Left colon (tissue), 2 donors: ENCODE results near the gene RIPK4. TPM values are rescaled to one million over a fixed set of nuclear protein-coding genes. Genes with fewer than 3 reads are reported as not detected.

Source experiments
- ATAC-seq: fragments of 200-7000 bp; cut with Tn5 transposase; one replicate; pipeline ENCODE4 v1.9.1; 2020; ENCODE audit warnings: mild to moderate bottlenecking, moderate library complexity
- DNase-seq, 2 donors: peaks; one replicate each; pipeline ENCODE4 v3.0.0-alpha.2; 2020
- intact Hi-C, 2 donors: fragments of 100-400 bp; cut with DNase I in 1 of 2; cut with micrococcal nuclease in 1 of 2; formaldehyde crosslinking; loops; one replicate each; pipeline versions ENCODE4 v1.11.2 to v1.14.0; 2022; cut with DNase I, micrococcal nuclease
- total RNA-seq, 2 donors: library from RNA; stranded (reverse); fragmentation: NEBNext Ultra II Directional; extraction: Animal tissue kit (Norgen Biotek cat#: 25700); gene quantifications; one replicate each; pipeline ENCODE4 v1.2.1, GENCODE V29; 2021
- donor health status: DM: no; HTN: no; CAD: no.
- donor health status: DM: yes; HTN: yes; CAD: no.

Gene RIPK4
- total RNA-seq, 2 donors from 2014 or later: 11.0 to 16.0 TPM

DNA sequence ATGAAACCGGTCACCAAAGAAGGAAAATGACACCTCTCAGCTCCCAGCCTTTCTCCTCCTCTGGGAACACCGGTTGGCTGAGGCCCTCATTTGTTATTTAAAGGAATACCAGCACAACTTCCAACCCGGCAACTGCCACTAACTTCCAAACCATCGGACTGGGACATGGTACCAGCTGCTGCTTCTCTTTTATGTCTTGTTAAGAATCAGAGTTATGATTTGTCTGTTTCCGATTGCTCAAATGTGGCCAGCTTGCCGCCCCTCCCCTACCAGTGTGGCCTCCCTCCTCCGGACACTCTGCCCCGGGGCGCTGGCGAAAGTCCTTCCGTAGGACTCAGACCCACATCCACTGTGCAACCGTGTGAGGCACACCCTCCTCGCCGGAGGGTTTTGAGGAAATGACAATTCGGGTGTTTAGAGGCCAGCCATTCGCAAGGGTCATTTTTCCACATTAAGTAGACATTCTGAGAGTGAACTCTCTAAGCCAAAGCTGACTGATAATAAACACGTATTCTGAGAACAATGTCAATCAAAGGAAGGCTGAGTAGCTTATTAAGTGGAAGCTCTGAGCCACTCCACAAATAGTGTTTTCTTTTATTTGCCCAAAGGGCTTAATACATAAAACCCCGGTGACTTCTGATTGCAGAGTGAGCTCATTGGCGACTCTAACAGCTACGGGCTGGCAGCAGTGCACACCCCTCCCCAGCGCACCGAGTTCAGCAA, 5.5 kb downstream of the RIPK4 start:
- intact Hi-C loops: no loop called here
- no peak for ATAC-seq
- DNase-seq: no peak

DNA sequence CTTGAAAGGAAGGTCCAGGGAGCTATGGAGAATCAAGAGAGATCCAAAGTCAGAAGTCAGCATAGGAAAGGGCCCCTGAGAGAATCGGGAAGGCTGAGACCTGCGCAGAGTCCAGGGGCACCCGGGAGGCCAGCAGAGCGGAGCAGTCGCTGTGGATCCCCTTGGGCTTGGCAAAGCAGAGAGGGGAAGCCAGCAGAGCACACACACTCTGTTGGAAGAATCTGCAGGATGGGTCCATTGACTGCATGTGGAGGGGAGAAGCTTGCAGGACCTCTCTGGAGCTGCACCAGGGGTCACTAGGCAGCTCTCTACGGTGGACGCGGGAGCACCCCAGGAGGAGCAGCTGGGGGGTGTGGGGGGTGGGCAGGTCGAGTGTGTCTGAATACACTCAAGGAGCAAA, 6.4 kb downstream of the RIPK4 start:
- intact Hi-C loops: no loop called here
- ATAC-seq (no peak), DNase-seq (no peak)

GRCh38 chr21:41759926-41760325, 6.9 kb downstream of the RIPK4 start:
- ATAC-seq: no peak
- intact Hi-C loops: no loop called here
- no peak for DNase-seq

GRCh38 chr21:41759214-41759840, 7.5 kb downstream of the RIPK4 start:
- ATAC-seq (no peak), DNase-seq (no peak)
- intact Hi-C loops: no loop called here

DNA sequence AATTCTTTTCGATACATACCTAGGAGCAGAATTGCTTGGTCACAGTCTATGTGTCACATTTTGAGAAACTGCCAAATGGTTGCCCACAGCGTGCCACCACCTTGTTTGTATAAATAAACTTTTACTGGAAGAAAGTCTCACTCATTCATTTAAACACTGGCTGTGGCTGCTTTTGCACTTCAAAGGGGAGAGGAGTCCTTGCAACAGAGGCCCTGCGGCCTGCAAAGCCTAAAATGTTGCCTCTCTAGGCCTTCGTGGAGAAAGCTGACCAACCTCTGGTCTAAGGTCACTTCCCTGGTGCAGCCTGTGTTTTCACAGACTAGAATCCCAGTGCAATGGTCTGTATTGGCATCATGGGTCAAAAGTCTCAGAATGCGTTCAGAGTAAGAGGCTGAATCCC, 8.3 kb downstream of the RIPK4 start:
- DNase-seq: no peak
- no peak for ATAC-seq
- intact Hi-C loops: no loop called here

- intact Hi-C loops: no loop called here
- no peak for ATAC-seq
Measured at GRCh38 chr21:41755934-41756773, 10.7 kb downstream of the RIPK4 start.

GRCh38 chr21:41755258-41755933, 11.5 kb downstream of the RIPK4 start:
- no peak for DNase-seq
- ATAC-seq: no peak
- intact Hi-C loops: no loop called here

More at GRCh38 chr21:41755934-41756773, 10.7 kb downstream of the RIPK4 start:
- DNase-seq: no peak

GRCh38 chr21:41754479-41754891, 12.4 kb downstream of the RIPK4 start:
- ATAC-seq: no peak
- DNase-seq: no peak
- intact Hi-C loops: no loop called here

GRCh38 chr21:41753006-41753898, 13.6 kb downstream of the RIPK4 start:
- DNase-seq: no peak
- no peak for ATAC-seq
- intact Hi-C loops: no loop called here

GRCh38 chr21:41752231-41752681, 14.6 kb downstream of the RIPK4 start:
- DNase-seq (no peak), ATAC-seq (peak; percentile 38)
- intact Hi-C loops: no loop called here

DNA sequence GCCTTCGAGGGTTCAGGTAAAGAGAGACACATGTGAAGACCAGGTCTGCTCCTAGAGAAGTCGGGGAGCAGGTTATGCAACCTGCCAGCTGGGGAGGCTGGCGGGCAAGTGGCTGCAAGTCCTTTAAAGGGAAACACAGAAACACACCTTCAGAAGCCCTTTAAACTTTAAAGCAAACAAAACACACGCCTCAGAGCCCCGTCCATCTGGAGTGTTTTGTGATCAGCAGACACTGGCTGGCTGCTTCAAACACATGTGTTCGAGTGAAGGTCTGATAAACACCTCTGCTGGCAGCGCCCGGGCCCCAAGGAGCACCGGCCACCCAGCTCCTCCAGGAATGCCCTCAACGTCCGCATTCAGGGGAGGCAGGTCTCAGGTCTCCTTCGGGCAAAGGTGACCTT, 15.2 kb downstream of the RIPK4 start:
- ATAC-seq (peak; percentile 73), DNase-seq (no peak)
- intact Hi-C loops: no loop called here

GRCh38 chr21:41750532-41751151, 16.2 kb downstream of the RIPK4 start:
- DNase-seq (no peak), ATAC-seq (no peak)
- intact Hi-C loops: no loop called here

GRCh38 chr21:41750051-41750450, 16.8 kb downstream of the RIPK4 start:
- ATAC-seq: no peak
- intact Hi-C loops: no loop called here
- no peak for DNase-seq

DNA sequence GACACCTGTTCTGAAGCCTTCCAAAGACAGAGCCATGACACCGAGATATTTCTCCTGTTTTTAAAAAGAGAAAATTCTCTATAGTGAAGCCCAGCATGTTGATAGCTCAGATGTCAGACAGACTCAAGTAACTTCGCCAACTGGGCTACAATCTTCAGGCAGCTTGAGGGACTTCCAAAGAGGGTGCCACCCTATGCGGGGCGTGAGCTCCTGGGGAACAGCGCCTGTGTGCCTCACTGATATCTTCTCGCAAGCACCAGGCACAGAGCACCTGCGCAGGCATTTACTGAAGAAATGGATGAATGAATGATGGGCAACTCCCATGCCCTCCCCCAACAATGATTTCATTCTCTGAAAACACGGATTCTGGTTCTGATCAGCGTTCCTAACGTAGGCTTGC, 17.6 kb downstream of the RIPK4 start:
- intact Hi-C loops: no loop called here
- no peak for ATAC-seq
- no peak for DNase-seq

DNA sequence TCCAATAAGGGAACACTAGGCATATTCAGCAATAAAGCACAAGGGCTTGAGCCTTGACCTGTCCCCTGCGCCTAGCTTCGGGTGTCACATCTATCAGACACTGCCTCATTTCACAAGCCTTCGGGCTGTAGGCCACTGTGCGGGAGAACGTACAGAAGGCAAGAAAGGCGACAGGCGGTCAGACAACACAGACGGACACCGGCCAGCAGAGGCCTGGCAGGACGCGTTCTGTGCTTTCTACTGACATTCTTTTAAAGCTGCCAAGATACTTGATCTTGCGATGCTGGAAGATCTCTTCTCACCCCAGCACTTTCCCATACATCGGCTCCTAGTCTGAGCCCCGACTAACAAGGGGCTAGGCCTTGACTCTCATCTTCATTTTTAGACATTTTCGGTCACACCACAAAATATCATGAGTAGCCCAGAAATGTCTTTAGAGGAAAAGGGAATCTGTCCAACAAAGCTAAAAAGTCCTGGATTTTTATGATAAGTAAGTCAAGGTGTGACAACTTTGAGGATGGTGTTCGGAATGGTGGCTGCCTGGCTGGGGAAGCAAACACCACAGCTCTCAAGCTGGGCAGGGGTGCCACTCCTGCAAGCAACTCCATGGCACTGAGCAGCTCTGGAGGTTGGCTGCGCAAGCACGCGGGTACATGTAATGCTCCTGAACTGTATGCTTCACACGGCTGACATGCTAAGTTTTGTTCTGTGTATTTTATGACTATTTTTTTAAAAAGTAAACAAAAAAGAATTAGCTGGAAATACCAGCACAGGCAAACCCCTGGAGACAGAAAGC, 18.7 kb downstream of the RIPK4 start:
- DNase-seq: no peak
- intact Hi-C loops: no loop called here
- no peak for ATAC-seq

DNA sequence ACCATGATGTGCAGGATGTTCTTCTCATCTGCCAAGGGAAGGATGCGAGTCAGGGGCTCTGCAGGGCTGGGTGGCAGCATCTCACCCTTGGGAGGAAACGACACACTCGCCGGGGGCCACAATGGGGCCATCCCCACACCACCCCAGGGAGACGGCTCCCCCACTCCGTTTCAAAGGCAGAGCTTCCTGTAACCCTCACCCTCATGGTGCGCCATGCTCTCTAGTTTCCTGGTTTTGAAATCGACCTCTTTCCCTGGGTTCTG, 20.2 kb downstream of the RIPK4 start:
- intact Hi-C loops: no loop called here
- no peak for ATAC-seq
- DNase-seq: no peak

- no peak for DNase-seq
- ATAC-seq: no peak
- intact Hi-C loops: no loop called here
Measured at GRCh38 chr21:41745971-41746743, 20.7 kb downstream of the RIPK4 start.
